ENCODE measurements around the gene GGCX. TPM values are rescaled to one million over a fixed set of nuclear protein-coding genes. Genes with fewer than 3 reads are reported as not detected.

Gene GGCX
- total and polyA plus RNA-seq, 2 of the 13 experiments (the other 11 are each of a cell fraction or from before 2014, with no cell fraction given): 72.5 to 103 TPM

DNA sequence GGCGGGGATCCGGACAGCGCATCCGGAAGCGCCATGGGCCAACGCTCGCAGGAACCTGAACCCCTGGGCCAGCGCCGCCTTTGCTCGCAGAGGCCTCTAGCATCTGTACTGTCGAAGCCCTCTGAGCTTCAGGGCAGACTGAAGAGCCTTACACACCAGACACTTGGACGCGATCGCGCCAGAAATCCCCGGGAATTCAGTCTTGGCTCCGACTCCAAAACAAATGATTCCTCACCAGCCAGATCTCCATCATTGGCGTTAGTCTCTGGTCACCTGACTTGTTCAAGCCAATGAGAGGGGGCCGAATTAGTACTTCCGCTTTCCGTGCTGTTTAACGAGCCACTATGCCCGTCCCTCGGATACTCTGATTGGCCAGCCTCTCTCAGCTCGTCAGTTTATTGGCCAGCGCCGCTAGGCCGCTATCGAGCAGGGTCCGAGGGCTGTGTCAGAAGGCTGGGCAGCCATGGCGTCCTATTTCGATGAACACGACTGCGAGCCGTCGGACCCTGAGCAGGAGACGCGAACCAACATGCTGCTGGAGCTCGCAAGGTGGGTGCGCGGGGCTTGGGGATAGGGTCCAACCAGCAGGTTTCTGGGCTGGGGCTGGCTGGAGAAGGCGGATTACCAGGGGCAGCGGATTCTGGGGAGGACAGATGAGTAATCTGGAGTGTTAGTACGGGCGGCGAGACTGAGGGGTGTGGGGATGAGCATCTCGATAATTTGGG is 34.2 kb upstream of the GGCX start, which contains the start of gene RNF181 (continued):
- TF ChIP-seq NFATC3 (CRISPR knock-in tag; IDR thresholded peaks at IDR 0.05): peak; percentile 72; the same call in 1 of the 2 replicates
- TF ChIP-seq BCL6 (CRISPR knock-in tag; IDR thresholded peaks at IDR 0.05): no peak
- peak in 1 of 2 experiments; percentile 77; a peak in 1 of 4 replicates for TF ChIP-seq POLR2A (IDR thresholded peaks at IDR 0.05; ENCODE audit: insufficient read depth in 1 of 2, low read depth in 2 of 2, low read length in 2 of 2)
- no peak for TF ChIP-seq SCMH1 (CRISPR knock-in tag; IDR thresholded peaks at IDR 0.05; ENCODE audit: borderline replicate concordance)
- peak; percentile 43; the same call in 1 of the 2 replicates for TF ChIP-seq KDM3A (CRISPR knock-in tag; IDR thresholded peaks at IDR 0.05; ENCODE audit: low read depth)
- TF ChIP-seq KDM2A (CRISPR knock-in tag; IDR thresholded peaks at IDR 0.05; ENCODE audit: borderline replicate concordance, low read depth): peak; percentile 99
- peak; percentile 91 for TF ChIP-seq ZNF547 (CRISPR knock-in tag; IDR thresholded peaks at IDR 0.05)
- peak; percentile 26; the same call in 1 of the 2 replicates for TF ChIP-seq ZKSCAN5 (CRISPR knock-in tag; IDR thresholded peaks at IDR 0.05)
- TF ChIP-seq ZNF569 (CRISPR knock-in tag; IDR thresholded peaks at IDR 0.05; ENCODE audit: borderline replicate concordance): no peak
- TF ChIP-seq, protein P1, sequence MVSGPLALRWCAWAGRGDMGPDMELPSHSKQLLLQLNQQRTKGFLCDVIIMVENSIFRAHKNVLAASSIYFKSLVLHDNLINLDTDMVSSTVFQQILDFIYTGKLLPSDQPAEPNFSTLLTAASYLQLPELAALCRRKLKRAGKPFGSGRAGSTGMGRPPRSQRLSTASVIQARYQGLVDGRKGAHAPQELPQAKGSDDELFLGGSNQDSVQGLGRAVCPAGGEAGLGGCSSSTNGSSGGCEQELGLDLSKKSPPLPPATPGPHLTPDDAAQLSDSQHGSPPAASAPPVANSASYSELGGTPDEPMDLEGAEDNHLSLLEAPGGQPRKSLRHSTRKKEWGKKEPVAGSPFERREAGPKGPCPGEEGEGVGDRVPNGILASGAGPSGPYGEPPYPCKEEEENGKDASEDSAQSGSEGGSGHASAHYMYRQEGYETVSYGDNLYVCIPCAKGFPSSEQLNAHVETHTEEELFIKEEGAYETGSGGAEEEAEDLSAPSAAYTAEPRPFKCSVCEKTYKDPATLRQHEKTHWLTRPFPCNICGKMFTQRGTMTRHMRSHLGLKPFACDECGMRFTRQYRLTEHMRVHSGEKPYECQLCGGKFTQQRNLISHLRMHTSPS (CRISPR knock-in tag; IDR thresholded peaks at IDR 0.05; ENCODE audit: low read depth): no peak
- TF ChIP-seq ZNF614 (CRISPR knock-in tag; IDR thresholded peaks at IDR 0.05; ENCODE audit: borderline replicate concordance): no peak; the same call in 1 of the 2 replicates
- TF ChIP-seq ATF7-NPFF (CRISPR knock-in tag; IDR thresholded peaks at IDR 0.05; ENCODE audit: low read depth): peak; percentile 56; the same call in 1 of the 2 replicates
- TF ChIP-seq, protein P2, sequence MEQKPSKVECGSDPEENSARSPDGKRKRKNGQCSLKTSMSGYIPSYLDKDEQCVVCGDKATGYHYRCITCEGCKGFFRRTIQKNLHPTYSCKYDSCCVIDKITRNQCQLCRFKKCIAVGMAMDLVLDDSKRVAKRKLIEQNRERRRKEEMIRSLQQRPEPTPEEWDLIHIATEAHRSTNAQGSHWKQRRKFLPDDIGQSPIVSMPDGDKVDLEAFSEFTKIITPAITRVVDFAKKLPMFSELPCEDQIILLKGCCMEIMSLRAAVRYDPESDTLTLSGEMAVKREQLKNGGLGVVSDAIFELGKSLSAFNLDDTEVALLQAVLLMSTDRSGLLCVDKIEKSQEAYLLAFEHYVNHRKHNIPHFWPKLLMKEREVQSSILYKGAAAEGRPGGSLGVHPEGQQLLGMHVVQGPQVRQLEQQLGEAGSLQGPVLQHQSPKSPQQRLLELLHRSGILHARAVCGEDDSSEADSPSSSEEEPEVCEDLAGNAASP (CRISPR knock-in tag; IDR thresholded peaks at IDR 0.05; ENCODE audit: borderline replicate concordance): no peak
- peak; percentile 37 for TF ChIP-seq HNRNPLL (IDR thresholded peaks at IDR 0.05; ENCODE audit: low read depth, low read length, poor library complexity, severe bottlenecking)

Data from HepG2 (cell line).